Fibroblast of lung (primary cell): Measurements from ENCODE around the gene ARHGEF40.

Experiments used
- CTCF ChIP-seq, 2 donors: IDR thresholded peaks in 1 of 2; conservative IDR thresholded peaks in 1 of 2; 1 replicate in 1 of 2; 2 replicates in 1 of 2; pipeline ENCODE4 v1.5.1; 2011 to 2012; ENCODE audit warnings: low read length in 2 of 2, control low read depth in 1 of 2, inconsistent platforms in 1 of 2, low read depth in 1 of 2, mild to moderate bottlenecking in 1 of 2
- EZH2 ChIP-seq: IDR thresholded peaks from 2 replicates; pipeline ENCODE4 v1.5.1; 2012; ENCODE audit warnings: low read length, control low read depth, mild to moderate bottlenecking; ENCODE audit errors: missing control alignments

GRCh38 chr14:21033133-21033698, 36.9 kb upstream of the ARHGEF40 start:
- no peak for TF ChIP-seq CTCF (conservative IDR thresholded peaks at IDR 0.05 in 1 of 2, IDR thresholded peaks at IDR 0.05 in 1 of 2; ENCODE audit: low read depth in 1 of 2, low read length in 2 of 2)
- no peak for TF ChIP-seq EZH2
